ENCODE results near the gene ALMS1. TPM values are rescaled to one million over a fixed set of nuclear protein-coding genes. Genes with fewer than 3 reads are reported as not detected.
A peak's percentile ranks its signal among the peaks of the same experiment; 100 is the strongest.

Gene ALMS1
- total RNA-seq, 2 donors from 2014 or later = 11.7 to 16.6 TPM

- H3K36me3 ChIP-seq = no peaks in the 10 kb centered on the region
- peak overlapping the region; percentile 96 for H3K27ac ChIP-seq
- H3K27me3 ChIP-seq = no peaks in the 10 kb centered on the region
- no peak for DNase-seq
- no peak for TF ChIP-seq CTCF (IDR thresholded peaks at IDR 0.05)
- intact Hi-C loops (cut with DNase I) = no loop called here
- no peaks in the 10 kb centered on the region for H3K9me3 ChIP-seq
- no peaks in the 10 kb centered on the region for H3K4me1 ChIP-seq
- peak overlapping the region; percentile 53 for H3K4me3 ChIP-seq
- H3K9ac ChIP-seq (ENCODE audit: low read depth in 2 of 2, low read length in 2 of 2) = peak overlapping the region; percentile 63 to 81
Observed at GRCh38 chr2:73386342-73386868, 769 bp downstream of the ALMS1 start.

GRCh38 chr2:73386894-73387636 is 1.4 kb downstream of the ALMS1 start:
- intact Hi-C loops (cut with DNase I) = no loop called here
- no peak for TF ChIP-seq CTCF (IDR thresholded peaks at IDR 0.05)
- Histone ChIP-seq H3K9me3 (no peaks in the 10 kb centered on the region), H3K36me3 (no peaks in the 10 kb centered on the region), H3K9ac (ENCODE audit: low read depth in 2 of 2, low read length in 2 of 2) (peak overlapping the region; percentile 63 to 81), H3K27ac (no peak overlapping the region), H3K4me1 (no peaks in the 10 kb centered on the region), H3K4me3 (peak overlapping the region; percentile 53), H3K27me3 (no peaks in the 10 kb centered on the region)
- no peak for DNase-seq

GRCh38 chr2:73402386-73403103 is 16.9 kb downstream of the ALMS1 start:
- no peak for TF ChIP-seq CTCF (IDR thresholded peaks at IDR 0.05)
- no peak overlapping the region for H3K9ac ChIP-seq (ENCODE audit: low read depth in 2 of 2, low read length in 2 of 2)
- intact Hi-C loops (cut with DNase I) = no loop called here
- DNase-seq = no peak
- no peak overlapping the region for H3K27ac ChIP-seq
- H3K4me1 ChIP-seq = no peaks in the 10 kb centered on the region
- H3K9me3 ChIP-seq = no peaks in the 10 kb centered on the region
- H3K27me3 ChIP-seq = no peaks in the 10 kb centered on the region
- no peaks in the 10 kb centered on the region for H3K36me3 ChIP-seq
- H3K4me3 ChIP-seq = no peak overlapping the region

- H3K4me3 ChIP-seq = no peak overlapping the region
- no peak for DNase-seq
- no peak for TF ChIP-seq CTCF (IDR thresholded peaks at IDR 0.05)
- no peak overlapping the region for H3K27ac ChIP-seq
- no peaks in the 10 kb centered on the region for H3K27me3 ChIP-seq
- H3K9me3 ChIP-seq = no peaks in the 10 kb centered on the region
- intact Hi-C loops (cut with DNase I) = no loop called here
- no peaks in the 10 kb centered on the region for H3K4me1 ChIP-seq
- no peak overlapping the region for H3K9ac ChIP-seq (ENCODE audit: low read depth in 2 of 2, low read length in 2 of 2)
- H3K36me3 ChIP-seq = no peaks in the 10 kb centered on the region
Observed at GRCh38 chr2:73403237-73403636, 17.6 kb downstream of the ALMS1 start.

- no peak for TF ChIP-seq CTCF (IDR thresholded peaks at IDR 0.05)
- Histone ChIP-seq H3K4me3 (no peak overlapping the region), H3K27me3 (no peaks in the 10 kb centered on the region), H3K27ac (no peak overlapping the region), H3K4me1 (no peaks in the 10 kb centered on the region), H3K9me3 (no peaks in the 10 kb centered on the region), H3K36me3 (no peaks in the 10 kb centered on the region), H3K9ac (ENCODE audit: low read depth in 2 of 2, low read length in 2 of 2) (no peak overlapping the region)
- intact Hi-C loops (cut with DNase I) = no loop called here
- no peak for DNase-seq
Observed at GRCh38 chr2:73404409-73404808, 18.8 kb downstream of the ALMS1 start.
